MM.1S (cell line): Measurements from ENCODE around the gene SEMA3D.

Source experiments
- DNase-seq: peaks from one replicate; pipeline ENCODE4 v3.0.0-alpha.2; 2015
- H2AFZ ChIP-seq: fragments of 300-600 bp; sonication (generic); 2 replicates; pipeline ENCODE4 v1.6.0; 2016; ENCODE audit warnings: antibody characterized with exemption, low read length
- H3F3A ChIP-seq: fragments of 300-600 bp; sonication (generic); 2 replicates; pipeline ENCODE4 v1.6.1; 2016; ENCODE audit warnings: mild to moderate bottlenecking, antibody characterized with exemption, low read length, moderate library complexity, mixed read lengths; ENCODE audit not compliant: insufficient read depth
- H3K27ac ChIP-seq: fragments of 300-600 bp; sonication (generic); 2 replicates; pipeline ENCODE4 v1.5.1; 2016; ENCODE audit warnings: mild to moderate bottlenecking, low read length
- H3K27me3 ChIP-seq: fragments of 300-600 bp; sonication (generic); replicated peaks from 2 replicates; pipeline ENCODE4 v1.6.0; 2016; ENCODE audit warnings: low read length; ENCODE audit not compliant: insufficient read depth
- H3K36me3 ChIP-seq: fragments of 300-600 bp; sonication (generic); replicated peaks from 2 replicates; pipeline ENCODE4 v1.6.1; 2016; ENCODE audit warnings: mild to moderate bottlenecking, low read length, mixed read lengths; ENCODE audit not compliant: insufficient read depth
- H3K4me1 ChIP-seq: fragments of 300-600 bp; sonication (generic); 2 replicates; pipeline ENCODE4 v1.6.1; 2016; ENCODE audit warnings: low read length, mixed read lengths
- H3K4me2 ChIP-seq: fragments of 300-600 bp; sonication (generic); 2 replicates; pipeline ENCODE4 v1.6.0; 2016; ENCODE audit warnings: low read depth, low read length
- H3K4me3 ChIP-seq: fragments of 300-600 bp; sonication (generic); 2 replicates; pipeline ENCODE4 v1.5.1; 2016; ENCODE audit warnings: low read length, mixed read lengths
- H3K79me2 ChIP-seq: fragments of 300-600 bp; sonication (generic); 2 replicates; pipeline ENCODE4 v1.6.1; 2016; ENCODE audit warnings: mixed run types, low read length, mixed read lengths
- H3K9ac ChIP-seq: fragments of 300-600 bp; sonication (generic); 2 replicates; pipeline ENCODE4 v1.6.1; 2016; ENCODE audit warnings: low read length, mixed read lengths
- H3K9me2 ChIP-seq: fragments of 300-600 bp; sonication (generic); replicated peaks from 2 replicates; pipeline ENCODE4 v1.6.1; 2016; ENCODE audit warnings: mild to moderate bottlenecking, low read length, mixed read lengths; ENCODE audit not compliant: insufficient read depth
- H3K9me3 ChIP-seq: fragments of 300-600 bp; sonication (generic); replicated peaks from 2 replicates; pipeline ENCODE4 v1.6.1; 2016; ENCODE audit warnings: mild to moderate bottlenecking, low read length, mixed read lengths; ENCODE audit not compliant: insufficient read depth
- H4K20me1 ChIP-seq: fragments of 300-600 bp; sonication (generic); 2 replicates; pipeline ENCODE4 v1.6.1; 2016; ENCODE audit warnings: mild to moderate bottlenecking, low read length, moderate library complexity, mixed read lengths; ENCODE audit not compliant: insufficient read depth
- CTCF ChIP-seq: fragments of 300-600 bp; sonication (generic); IDR thresholded peaks from 2 replicates; pipeline ENCODE4 v1.5.1; 2016; ENCODE audit warnings: antibody characterized with exemption, low read length, mixed read lengths
- EZH2 ChIP-seq: fragments of 300-600 bp; sonication (generic); optimal IDR thresholded peaks from 2 replicates; pipeline ENCODE3; 2017; ENCODE audit warnings: low read depth, mild to moderate bottlenecking, antibody characterized with exemption, low read length, mixed read lengths
- EZH2phosphoT487 ChIP-seq: fragments of 300-600 bp; sonication (generic); IDR thresholded peaks from 2 replicates; pipeline ENCODE4 v1.6.1; 2018; ENCODE audit warnings: antibody characterized with exemption, low read length

The SEMA3D gene

GRCh38 chr7:85133560-85133959, 53.3 kb downstream of the SEMA3D start:
- no peak for DNase-seq
- Histone ChIP-seq H3K27me3 (no peaks in the 10 kb centered on the region), H3K4me2 (no peak overlapping the region), H3F3A (no peaks in the 10 kb centered on the region), H3K27ac (no peak overlapping the region), H3K4me1 (no peaks in the 10 kb centered on the region), H3K79me2 (no peaks in the 10 kb centered on the region), H2AFZ (no peak overlapping the region), H3K9me3 (no peaks in the 10 kb centered on the region), H3K9ac (no peak overlapping the region), H3K36me3 (no peaks in the 10 kb centered on the region), H3K4me3 (no peak overlapping the region), H4K20me1 (no peaks in the 10 kb centered on the region), H3K9me2 (no peaks in the 10 kb centered on the region)
- no peak for TF ChIP-seq CTCF
- no peak for TF ChIP-seq EZH2phosphoT487
- no peak for TF ChIP-seq EZH2

DNA sequence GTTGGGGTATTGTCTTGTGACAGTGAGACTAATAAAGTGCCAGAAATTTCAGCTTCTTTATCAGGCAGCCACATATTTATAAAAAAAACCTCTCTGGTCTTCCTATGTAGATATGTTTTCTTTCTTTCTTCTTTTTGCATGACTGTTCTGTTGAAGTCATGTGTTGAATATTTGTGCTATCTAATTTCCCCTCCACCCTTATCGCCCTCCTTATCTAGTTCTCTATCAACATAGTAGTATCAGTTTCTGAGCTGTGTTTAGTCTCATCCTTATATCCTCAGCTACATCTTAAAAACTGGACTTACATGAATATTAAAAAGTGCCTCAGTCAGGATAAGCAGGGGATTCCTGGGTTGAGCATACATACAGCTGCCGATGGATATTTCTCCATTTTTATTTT, 53.9 kb downstream of the SEMA3D start:
- TF ChIP-seq EZH2phosphoT487 = no peak
- H3K36me3 ChIP-seq = no peaks in the 10 kb centered on the region
- H3K9ac ChIP-seq = no peak overlapping the region
- H4K20me1 ChIP-seq = no peaks in the 10 kb centered on the region
- H3K27ac ChIP-seq = no peak overlapping the region
- H3K9me2 ChIP-seq = no peaks in the 10 kb centered on the region
- DNase-seq = no peak
- no peaks in the 10 kb centered on the region for H3K79me2 ChIP-seq
- no peaks in the 10 kb centered on the region for H3K4me1 ChIP-seq
- no peaks in the 10 kb centered on the region for H3K27me3 ChIP-seq
- H3K4me3 ChIP-seq = no peak overlapping the region
- no peaks in the 10 kb centered on the region for H3F3A ChIP-seq
- no peak overlapping the region for H2AFZ ChIP-seq
- H3K9me3 ChIP-seq = no peaks in the 10 kb centered on the region
- H3K4me2 ChIP-seq = no peak overlapping the region

GRCh38 chr7:85130702-85131101, 56.2 kb downstream of the SEMA3D start:
- no peaks in the 10 kb centered on the region for H3K36me3 ChIP-seq
- DNase-seq = no peak
- no peak overlapping the region for H3K4me2 ChIP-seq
- no peak overlapping the region for H3K4me3 ChIP-seq
- H2AFZ ChIP-seq = no peak overlapping the region
- H3K79me2 ChIP-seq = no peaks in the 10 kb centered on the region
- H3K27me3 ChIP-seq = no peaks in the 10 kb centered on the region
- no peaks in the 10 kb centered on the region for H3F3A ChIP-seq
- H3K27ac ChIP-seq = no peak overlapping the region
- no peaks in the 10 kb centered on the region for H4K20me1 ChIP-seq
- H3K9me3 ChIP-seq = no peaks in the 10 kb centered on the region
- no peak overlapping the region for H3K9ac ChIP-seq
- H3K4me1 ChIP-seq = no peaks in the 10 kb centered on the region
- no peaks in the 10 kb centered on the region for H3K9me2 ChIP-seq
- TF ChIP-seq EZH2 = no peak
- no peak for TF ChIP-seq CTCF
- no peak for TF ChIP-seq EZH2phosphoT487

DNA sequence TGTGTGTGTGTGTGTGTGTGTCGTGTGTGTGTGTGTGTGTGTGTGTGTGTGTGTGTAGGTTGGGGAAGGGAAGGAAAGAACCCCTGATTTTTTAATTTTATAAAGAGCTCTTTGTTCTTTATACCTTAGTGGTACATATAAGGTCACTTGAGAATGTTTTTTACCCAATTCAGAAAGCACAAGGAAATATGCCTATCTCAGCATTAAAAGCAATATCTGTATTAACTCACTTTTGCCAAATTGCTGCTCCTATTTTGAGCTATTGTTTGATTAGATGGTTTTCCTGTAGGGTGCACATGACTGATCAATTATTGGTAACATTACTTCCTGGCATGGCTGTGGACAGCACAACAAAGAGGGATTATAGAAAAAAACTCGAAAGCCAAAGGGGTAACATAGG, 60.5 kb downstream of the SEMA3D start:
- no peaks in the 10 kb centered on the region for H3K79me2 ChIP-seq
- DNase-seq = no peak
- H3K9me3 ChIP-seq = no peaks in the 10 kb centered on the region
- no peaks in the 10 kb centered on the region for H4K20me1 ChIP-seq
- H3K27me3 ChIP-seq = no peaks in the 10 kb centered on the region
- H2AFZ ChIP-seq = no peak overlapping the region
- no peak overlapping the region for H3K4me3 ChIP-seq
- no peaks in the 10 kb centered on the region for H3K36me3 ChIP-seq
- H3K9me2 ChIP-seq = no peaks in the 10 kb centered on the region
- H3K4me1 ChIP-seq = no peaks in the 10 kb centered on the region
- no peak overlapping the region for H3K9ac ChIP-seq
- H3K27ac ChIP-seq = no peak overlapping the region
- no peak for TF ChIP-seq EZH2
- no peak for TF ChIP-seq CTCF
- TF ChIP-seq EZH2phosphoT487 = no peak
- H3F3A ChIP-seq = no peaks in the 10 kb centered on the region
- no peak overlapping the region for H3K4me2 ChIP-seq
